Activated CD8-positive, alpha-beta memory T cell treated with anti-CD3 and anti-CD28 coated beads, Interleukin-2, amount 50 U/mL, for 1 hour (primary cell): ENCODE results near the gene NDRG4.

Experiments used
- DNase-seq: peaks from one replicate; pipeline ENCODE4 v3.0.0-alpha.2; 2020; ENCODE audit errors: extremely low read depth

Gene NDRG4

GRCh38 chr16:58499615-58500351 lies at the start of gene NDRG4:
Gene NDRG4, plus strand, starts transcription at chr16:58500143. Its CDS starts 106 bp downstream, at chr16:58500249.
- DNase-seq: no peak

- no peak for DNase-seq
These were observed 49.4 kb upstream of the NDRG4 start for GRCh38 chr16:58450590-58450989.

GRCh38 chr16:58451265-58451689 lies 48.7 kb upstream of the NDRG4 start:
- no peak for DNase-seq

- DNase-seq: no peak
These were observed 48.0 kb upstream of the NDRG4 start for GRCh38 chr16:58451945-58452401.

GRCh38 chr16:58452640-58453039 lies 47.3 kb upstream of the NDRG4 start:
- no peak for DNase-seq

- DNase-seq: no peak
These were observed 45.8 kb upstream of the NDRG4 start for GRCh38 chr16:58454178-58454577.

- no peak for DNase-seq
These were observed 45.1 kb upstream of the NDRG4 start for GRCh38 chr16:58454856-58455255.

GRCh38 chr16:58455750-58456149 lies 44.2 kb upstream of the NDRG4 start:
- DNase-seq: no peak

GRCh38 chr16:58456193-58456592 lies 43.8 kb upstream of the NDRG4 start:
- no peak for DNase-seq

- DNase-seq: no peak
These were observed 41.2 kb upstream of the NDRG4 start for GRCh38 chr16:58458606-58459343.

GRCh38 chr16:58459344-58460218 lies 40.4 kb upstream of the NDRG4 start:
- DNase-seq: no peak

GRCh38 chr16:58460219-58460610 lies 39.7 kb upstream of the NDRG4 start:
- no peak for DNase-seq

- no peak for DNase-seq
These were observed 38.9 kb upstream of the NDRG4 start for GRCh38 chr16:58461056-58461455.

GRCh38 chr16:58461640-58462039 lies 38.3 kb upstream of the NDRG4 start:
- DNase-seq: no peak

- DNase-seq: no peak
These were observed 37.9 kb upstream of the NDRG4 start for GRCh38 chr16:58462089-58462488.

GRCh38 chr16:58462499-58462996 lies 37.4 kb upstream of the NDRG4 start:
- DNase-seq: no peak

GRCh38 chr16:58462997-58463941 lies 36.7 kb upstream of the NDRG4 start:
- no peak for DNase-seq

GRCh38 chr16:58464047-58464915 lies 35.7 kb upstream of the NDRG4 start:
- DNase-seq: no peak

GRCh38 chr16:58464916-58465731 lies 34.8 kb upstream of the NDRG4 start:
- DNase-seq: no peak
